ENCODE data around the gene FERMT1. TPM values are rescaled to one million over a fixed set of nuclear protein-coding genes. Genes with fewer than 3 reads are reported as not detected.
"Not testable (repeated sequence)": the region's sequence is repeated elsewhere in the genome, so short reads cannot be mapped to it uniquely, and the experiment has no call there.

The FERMT1 gene
- total and polyA plus RNA-seq, 9 donors = 1.1 to 10.4 (median 4.7) TPM

- TF ChIP-seq EP300 (IDR thresholded peaks at IDR 0.05) = no peak
- WGBS, 3 donors = 97 to 99% (median 99%) methylated on average over 3 of the region's 3 CpGs
- DNase-seq = no peak
- no peaks in the 10 kb centered on the region for H3K4me1 ChIP-seq (ENCODE audit: insufficient read depth)
- H3K4me3 ChIP-seq = no peak overlapping the region
- H3K9me3 ChIP-seq = no peaks in the 10 kb centered on the region
- no peak overlapping the region for H3K27ac ChIP-seq
- H3K27me3 ChIP-seq = no peaks in the 10 kb centered on the region
- intact Hi-C loops (cut with DNase I) = no loop called here
- no peaks in the 10 kb centered on the region for H3K36me3 ChIP-seq
Observed at GRCh38 chr20:6115221-6115895, 7.5 kb downstream of the FERMT1 start.

DNA sequence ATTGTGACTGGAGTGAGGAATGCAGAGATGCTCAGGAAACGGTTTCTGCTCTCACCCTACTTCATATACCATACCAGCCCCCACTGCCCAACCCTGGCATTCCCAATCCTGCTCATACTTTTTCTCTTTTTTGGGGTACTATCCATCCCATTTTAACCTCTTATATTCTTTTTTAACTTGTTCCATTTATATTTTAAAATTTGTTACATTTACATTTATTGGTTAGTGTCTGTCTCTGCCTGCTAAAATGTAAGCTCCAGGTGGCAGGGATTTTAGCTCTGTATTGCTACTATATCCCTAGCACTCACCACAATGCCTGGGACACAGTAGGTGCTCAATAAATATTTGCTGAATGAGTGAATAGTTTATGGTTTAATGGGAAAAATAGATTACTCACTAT lies 8.1 kb downstream of the FERMT1 start:
- TF ChIP-seq EP300 (IDR thresholded peaks at IDR 0.05) (no peak), POLR2A (IDR thresholded peaks at IDR 0.05) (no peak), CTCF (IDR thresholded peaks at IDR 0.05) (no peak)
- Histone ChIP-seq H3K27ac (no peak overlapping the region), H3K4me1 (ENCODE audit: insufficient read depth) (no peaks in the 10 kb centered on the region), H3K9me3 (no peaks in the 10 kb centered on the region), H3K4me3 (no peak overlapping the region), H3K27me3 (no peaks in the 10 kb centered on the region), H3K36me3 (no peaks in the 10 kb centered on the region)
- 90 to 94% (median 90%) methylated on average over 1 of the region's 1 CpG for WGBS, 3 donors
- no peak for DNase-seq
- intact Hi-C loops (cut with DNase I) = no loop called here

DNA sequence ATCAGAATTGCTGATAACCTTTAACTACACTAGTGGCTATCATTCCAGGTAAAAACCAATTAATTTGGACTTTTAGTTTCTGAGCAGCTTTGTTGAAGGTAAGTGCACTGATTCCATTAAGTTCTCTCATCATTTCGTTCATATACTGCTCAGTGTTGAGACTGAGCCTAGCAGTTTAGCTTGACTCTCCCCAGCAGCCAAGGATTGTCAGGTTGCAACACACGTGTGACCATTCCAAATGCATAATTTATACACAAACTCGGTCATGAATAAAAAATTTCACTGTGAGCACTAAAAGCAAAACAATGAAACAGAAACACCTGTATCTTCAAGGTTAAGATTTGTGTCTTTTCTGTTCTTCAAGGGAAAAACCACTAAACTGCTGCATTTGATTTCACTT lies 8.9 kb downstream of the FERMT1 start:
- no peak overlapping the region for H3K27ac ChIP-seq
- 84 to 92% (median 91%) methylated on average over 3 of the region's 3 CpGs for WGBS, 3 donors
- no peak overlapping the region for H3K4me3 ChIP-seq
- H3K4me1 ChIP-seq (ENCODE audit: insufficient read depth) = no peaks in the 10 kb centered on the region
- DNase-seq = no peak
- H3K27me3 ChIP-seq = no peaks in the 10 kb centered on the region
- no peaks in the 10 kb centered on the region for H3K36me3 ChIP-seq
- TF ChIP-seq POLR2A (IDR thresholded peaks at IDR 0.05) = no peak
- TF ChIP-seq CTCF (IDR thresholded peaks at IDR 0.05) = no peak
- no peak for TF ChIP-seq EP300 (IDR thresholded peaks at IDR 0.05)
- no peaks in the 10 kb centered on the region for H3K9me3 ChIP-seq
- intact Hi-C loops (cut with DNase I) = no loop called here

DNA sequence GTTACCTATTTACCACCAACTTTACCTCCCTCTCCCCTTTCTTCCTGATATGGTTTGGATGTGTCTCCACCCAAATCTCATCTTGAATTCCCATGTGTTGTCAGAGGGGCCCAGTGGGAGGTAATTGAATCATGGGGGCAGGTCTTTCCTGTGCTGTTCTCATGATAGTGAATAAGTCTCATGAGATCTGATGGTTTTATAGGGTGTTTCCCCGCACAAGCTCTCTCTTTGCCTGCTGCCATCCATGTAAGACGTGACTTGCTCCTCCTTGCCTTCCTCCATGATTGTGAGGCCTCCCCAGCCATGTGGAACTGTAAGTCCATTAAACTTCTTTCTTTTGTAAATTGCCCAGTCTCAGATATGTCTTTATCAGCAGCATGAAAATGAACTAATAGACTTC lies 9.9 kb downstream of the FERMT1 start:
- 92 to 98% (median 95%) methylated on average over 2 of the region's 2 CpGs for WGBS, 3 donors
- H3K4me3 ChIP-seq; H3K27me3 ChIP-seq; intact Hi-C loops (cut with DNase I); H3K9me3 ChIP-seq; H3K36me3 ChIP-seq; H3K27ac ChIP-seq; H3K4me1 ChIP-seq (ENCODE audit: insufficient read depth); DNase-seq: not testable (repeated sequence)

- WGBS, 3 donors = 86 to 89% (median 88%) methylated on average over 3 of the region's 3 CpGs
- Histone ChIP-seq H3K4me1 (ENCODE audit: insufficient read depth) (no peaks in the 10 kb centered on the region), H3K27ac (no peak overlapping the region), H3K4me3 (no peak overlapping the region), H3K27me3 (no peaks in the 10 kb centered on the region), H3K9me3 (no peaks in the 10 kb centered on the region), H3K36me3 (no peaks in the 10 kb centered on the region)
- intact Hi-C loops (cut with DNase I) = no loop called here
- DNase-seq = no peak
- TF ChIP-seq POLR2A (IDR thresholded peaks at IDR 0.05) (no peak), CTCF (IDR thresholded peaks at IDR 0.05) (no peak), EP300 (IDR thresholded peaks at IDR 0.05) (no peak)
Observed at GRCh38 chr20:6108330-6108729, 14.5 kb downstream of the FERMT1 start.

All from ovary (tissue), 9 donors.